ENCODE measurements around the gene TNRC18.

GRCh38 chr7:5388273-5388901 is 35.2 kb downstream of the TNRC18 start:
- TF ChIP-seq CTCF (IDR thresholded peaks at IDR 0.05) (no peak), POLR2A (IDR thresholded peaks at IDR 0.05) (no peak)
